ENCODE data around the gene USP8. TPM values are rescaled to one million over a fixed set of nuclear protein-coding genes. Genes with fewer than 3 reads are reported as not detected.

The USP8 gene
- total RNA-seq, 1 donor from 2014 or later = 43.7 TPM

Other genes with a start within 250 kb of the USP8 start
- gene SLC27A2, start 242.2 kb upstream of the USP8 start, total RNA-seq = not detected in 3 replicates
- gene HDC, start 158.7 kb upstream of the USP8 start, total RNA-seq = not detected in 3 replicates
- gene GABPB1, start 69.2 kb upstream of the USP8 start, total RNA-seq = 13.1 to 18.1 TPM (median 16.9 TPM) in 3 replicates
- gene USP50, start 122.3 kb downstream of the USP8 start, total RNA-seq = 0.35 to 0.85 TPM (median 0.56 TPM) in 3 replicates